Hepatic stellate cell (primary cell): Measurements from ENCODE around the gene LRRC9.
"Not testable (repeated sequence)": the region's sequence is repeated elsewhere in the genome, so short reads cannot be mapped to it uniquely, and the experiment has no call there.

Experiments
- DNase-seq: peaks from one replicate; pipeline ENCODE4 v3.0.0; 2011; ENCODE audit warnings: low spot score

Gene LRRC9

DNA sequence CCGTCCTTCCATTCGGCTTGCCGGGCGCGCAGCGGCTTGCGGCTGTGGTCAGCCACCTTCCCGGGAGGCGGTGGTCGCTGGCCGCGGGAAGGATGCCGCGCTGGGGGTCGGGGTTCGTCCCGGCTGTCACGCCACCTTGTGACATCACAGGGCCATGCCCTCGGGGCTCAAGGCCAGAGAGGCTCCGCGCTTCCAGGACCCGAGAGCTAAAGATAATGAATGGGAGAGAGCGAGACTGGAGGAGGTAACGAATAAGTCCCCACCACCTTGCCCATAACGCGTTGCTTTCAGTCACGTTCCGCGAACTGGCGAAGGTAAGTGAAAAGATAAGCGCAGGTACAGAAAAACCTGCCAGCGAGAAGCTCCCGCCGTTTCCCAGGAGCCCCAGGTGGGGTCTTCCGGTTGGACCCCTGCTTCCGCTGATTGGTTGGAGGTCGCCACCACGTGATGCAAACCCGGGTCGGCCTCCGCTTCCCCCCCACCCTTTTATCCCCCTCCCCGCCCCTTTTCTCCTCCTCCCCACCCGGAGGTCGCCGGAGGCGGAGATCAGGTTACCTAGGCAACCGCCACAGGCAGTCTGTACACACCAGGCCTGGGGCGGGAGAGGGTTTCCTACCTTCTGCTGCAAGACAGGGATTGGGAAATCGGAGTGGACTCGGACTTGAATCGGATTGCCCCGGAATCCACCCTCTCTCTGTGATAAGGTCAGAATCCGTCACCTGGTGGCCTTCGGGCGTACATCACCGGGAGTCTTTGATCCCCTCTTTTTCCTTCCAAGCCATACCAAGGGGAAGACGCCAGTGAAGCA lies at the start of gene LRRC9:
TSS of gene LRRC9 (plus strand) at position 575 of the 808 bp plus-strand sequence.
- peak; percentile 9 for DNase-seq

DNA sequence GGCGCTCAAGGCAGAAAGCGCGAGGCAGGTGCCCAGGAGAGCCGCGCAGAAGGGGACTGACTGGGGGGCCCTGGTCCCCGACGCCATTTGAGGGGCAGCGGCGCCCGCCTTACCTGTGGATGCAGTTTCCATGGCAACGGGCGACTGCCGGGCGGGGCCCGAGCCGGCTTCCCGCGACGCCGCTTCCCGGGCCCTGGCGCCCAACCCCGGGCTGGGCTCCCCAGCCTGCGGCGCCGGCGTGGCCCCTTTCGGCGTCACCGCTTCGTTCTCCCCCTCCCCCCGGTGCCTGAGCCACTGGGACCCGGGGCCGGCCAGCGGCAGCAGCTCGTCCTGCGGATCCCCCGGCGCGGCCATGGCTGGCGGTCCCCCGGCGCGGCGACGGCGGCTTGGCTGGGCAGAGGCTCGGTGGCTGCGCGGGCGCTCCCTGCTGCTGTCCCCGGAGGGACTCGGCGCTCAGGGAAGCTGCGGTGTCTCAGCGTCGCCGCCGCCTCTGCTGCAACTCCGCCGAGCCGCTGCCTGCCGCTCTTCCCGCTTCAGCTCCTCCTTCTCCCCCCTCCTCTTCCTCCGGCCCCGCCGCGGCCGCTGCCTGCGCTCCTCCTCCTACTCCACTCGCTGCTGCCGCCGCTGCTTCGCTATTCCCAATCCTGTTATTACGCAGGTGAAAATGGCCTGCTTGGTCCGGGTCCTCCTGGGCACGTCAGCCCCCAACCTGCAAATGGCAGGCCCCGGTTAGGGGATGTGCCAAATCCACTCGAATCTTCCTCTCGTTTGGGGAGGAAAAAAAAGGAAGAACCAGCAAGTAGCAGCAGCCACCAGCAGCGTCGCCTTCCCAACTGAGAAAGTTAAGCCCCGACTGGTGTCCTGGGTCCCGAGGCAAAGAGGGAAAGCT lies 49.4 kb upstream of the LRRC9 start, which contains the start of gene RTN1:
TSS of gene RTN1 (minus strand) at position 500 of the 889 bp plus-strand sequence. CDS start at position 354, 146 bp downstream.
- peak; percentile 67 for DNase-seq

DNA sequence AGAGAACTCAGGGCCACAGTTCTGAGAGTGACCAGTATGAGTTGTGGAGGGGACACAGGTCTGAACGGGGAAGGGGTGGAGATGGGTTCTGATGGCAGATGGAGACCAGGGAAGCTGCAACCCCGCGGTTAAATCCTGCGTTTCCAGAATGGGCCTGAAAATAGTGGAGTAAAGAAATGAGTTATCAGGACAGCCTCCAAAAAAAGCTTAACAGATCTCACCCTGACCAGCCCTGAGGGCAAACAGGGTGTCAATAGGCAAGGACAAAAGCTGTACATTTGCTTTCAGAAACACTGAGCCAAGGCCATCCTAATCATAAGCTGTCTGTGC lies 48.8 kb upstream of the LRRC9 start:
- DNase-seq = peak; percentile 12

DNA sequence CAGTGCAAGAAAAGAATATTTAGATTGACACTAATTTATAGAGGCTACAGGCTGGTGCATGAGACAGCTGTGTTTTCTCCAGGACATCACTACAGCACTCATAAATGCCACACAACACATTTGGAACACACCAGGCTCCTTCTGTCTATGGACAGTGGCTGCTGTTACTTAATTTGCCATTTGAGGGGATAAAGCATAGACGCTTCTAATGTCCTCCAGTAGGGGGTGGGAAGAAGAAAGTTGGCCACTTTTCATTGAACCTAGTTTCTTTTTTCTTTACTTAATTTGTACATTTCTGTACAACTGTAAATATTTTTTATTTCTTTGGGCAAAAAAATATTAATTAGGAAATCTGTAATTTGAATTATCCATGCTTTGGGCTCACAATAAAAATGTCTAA lies 37.0 kb upstream of the LRRC9 start:
- no peak for DNase-seq

DNA sequence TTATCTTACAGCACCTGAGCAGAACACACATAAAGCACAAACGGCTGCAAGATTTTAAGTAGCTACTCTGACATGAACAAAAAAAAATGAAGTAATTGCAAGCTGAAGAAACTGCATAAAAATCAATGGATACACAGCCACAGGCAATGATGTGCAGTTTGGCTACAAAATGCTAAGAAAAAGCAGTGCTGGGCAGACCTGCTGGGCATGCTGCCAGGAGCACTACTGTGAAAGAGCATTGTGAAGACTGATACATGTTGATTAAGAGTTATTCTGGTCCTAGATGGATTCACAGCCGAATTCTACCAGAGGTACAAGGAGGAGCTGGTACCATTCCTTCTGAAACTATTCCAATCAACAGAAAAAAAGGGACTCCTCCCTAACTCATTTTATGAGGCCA lies 29.3 kb upstream of the LRRC9 start:
- no peak for DNase-seq

DNA sequence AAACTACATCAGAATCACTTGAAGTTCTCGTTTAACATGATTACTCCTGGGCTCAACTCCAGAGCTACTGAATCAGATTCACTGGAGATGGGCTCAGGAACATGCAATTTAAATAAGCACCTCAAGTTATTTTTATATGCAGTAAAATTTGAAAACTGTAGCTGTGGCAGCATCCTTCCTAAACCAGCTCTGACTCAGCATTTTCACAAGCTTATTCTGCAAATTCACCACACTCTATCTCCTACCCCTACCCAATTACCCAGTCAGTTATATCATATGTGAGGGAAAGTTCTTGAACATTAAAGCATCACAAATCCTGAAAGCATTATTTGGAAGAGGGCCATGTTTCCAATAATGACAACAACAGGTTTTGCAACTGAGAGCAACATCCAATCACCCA lies 24.2 kb upstream of the LRRC9 start:
- no peak for DNase-seq

DNA sequence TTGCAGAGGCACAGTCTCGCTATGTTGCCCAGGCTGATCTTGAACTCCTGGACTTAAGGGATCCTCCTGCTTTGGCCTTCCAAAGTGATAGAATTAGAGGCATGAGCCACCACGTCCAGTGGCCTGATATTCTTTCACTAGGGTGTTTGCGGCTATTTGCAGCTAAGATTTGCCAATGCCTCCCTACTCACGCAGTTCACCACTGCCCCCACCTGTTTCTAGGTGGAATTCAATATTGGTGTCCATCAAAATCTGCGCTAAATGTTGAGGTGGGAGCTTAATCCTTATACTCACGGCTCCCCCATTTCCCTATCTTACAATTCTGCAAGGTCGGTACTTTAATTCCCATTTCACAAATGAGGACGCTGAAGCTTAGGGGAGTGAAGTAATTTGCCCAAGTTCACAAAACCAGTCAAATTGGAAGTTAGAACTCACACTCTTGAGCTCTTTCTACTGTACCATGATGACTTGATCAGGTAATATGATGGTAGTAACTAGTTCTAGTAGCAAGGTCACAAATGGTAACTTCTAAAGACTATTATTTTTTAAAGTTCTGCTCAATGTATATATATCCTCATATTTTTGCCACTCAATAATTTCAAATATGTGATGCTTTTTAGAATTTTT lies 22.1 kb upstream of the LRRC9 start:
- peak; percentile 31 for DNase-seq

DNA sequence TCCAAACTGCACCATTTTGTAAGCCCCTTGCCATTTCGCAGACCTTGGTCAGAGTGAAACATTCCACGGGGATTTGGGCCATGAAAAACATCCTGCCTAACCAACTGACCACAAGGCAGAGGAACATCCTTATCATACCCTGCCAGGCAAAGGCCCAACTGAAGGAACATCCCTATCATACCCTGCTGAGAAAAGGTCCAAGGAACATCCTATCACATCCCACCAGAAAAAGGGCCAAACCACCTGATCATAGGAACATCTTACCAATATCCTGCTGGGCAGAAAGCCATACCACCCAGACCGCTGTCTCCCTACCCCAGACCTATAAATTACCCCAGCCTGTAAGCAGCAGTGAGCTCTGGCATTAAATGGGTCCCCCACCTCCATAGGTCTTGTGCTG lies 19.4 kb upstream of the LRRC9 start:
- no peak for DNase-seq

DNA sequence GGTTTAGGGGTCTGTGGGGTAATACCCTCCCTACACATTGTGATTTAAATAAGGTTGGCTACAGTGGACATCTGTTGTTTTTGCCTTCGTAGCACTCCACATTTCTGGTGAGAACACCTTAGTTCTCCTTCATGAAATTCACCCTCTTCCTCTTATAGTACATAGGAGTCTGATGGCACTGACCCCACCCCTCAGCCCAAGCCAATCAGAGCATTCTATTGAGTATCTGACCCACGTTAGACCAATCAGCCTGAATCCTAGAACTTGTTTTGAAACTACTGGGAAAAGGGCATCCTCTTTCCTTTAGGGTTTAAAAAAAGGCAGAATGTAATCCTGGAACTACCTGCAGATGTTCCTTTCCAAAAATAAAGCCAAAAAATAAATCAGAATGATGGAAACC lies 15.8 kb upstream of the LRRC9 start:
- DNase-seq = no peak

DNA sequence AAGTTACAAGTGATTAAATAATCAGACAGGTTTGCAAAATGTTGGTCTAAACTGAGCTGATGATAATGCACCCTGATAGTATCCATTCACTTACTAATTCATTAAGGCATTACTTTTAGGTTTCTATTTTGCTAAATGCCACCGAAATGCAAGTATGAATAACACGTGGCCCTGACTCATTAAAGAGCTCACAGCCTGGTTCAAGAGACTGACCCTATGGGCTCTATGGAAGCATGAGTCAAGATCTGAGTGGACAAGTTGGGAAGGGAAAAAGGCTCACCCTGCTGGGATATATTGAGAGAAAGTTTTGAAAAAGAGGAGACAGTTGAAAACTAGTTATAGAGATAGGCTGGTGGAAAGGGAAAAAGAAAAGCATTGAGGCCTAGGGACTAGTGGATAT lies 14.8 kb upstream of the LRRC9 start:
- DNase-seq = peak; percentile 24

DNA sequence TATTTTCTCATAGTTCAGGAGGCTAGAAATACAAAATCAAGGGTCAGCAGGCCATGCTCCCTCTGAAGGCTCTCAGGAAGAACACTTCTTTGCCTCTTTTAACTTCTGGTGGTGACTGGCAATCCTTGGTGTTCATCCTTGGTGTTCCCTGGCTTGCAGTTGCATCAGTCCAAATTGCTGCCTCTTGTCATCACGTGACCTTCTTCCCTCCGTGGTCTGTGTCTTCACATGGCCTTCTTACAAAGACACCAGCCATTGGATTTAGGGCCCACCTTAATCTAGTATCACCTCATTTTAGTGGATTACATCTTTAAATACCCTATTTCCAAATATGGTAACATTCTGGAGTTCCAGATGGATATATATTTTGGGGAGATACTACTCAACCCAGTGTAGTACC lies 7.5 kb upstream of the LRRC9 start:
- no peak for DNase-seq

DNA sequence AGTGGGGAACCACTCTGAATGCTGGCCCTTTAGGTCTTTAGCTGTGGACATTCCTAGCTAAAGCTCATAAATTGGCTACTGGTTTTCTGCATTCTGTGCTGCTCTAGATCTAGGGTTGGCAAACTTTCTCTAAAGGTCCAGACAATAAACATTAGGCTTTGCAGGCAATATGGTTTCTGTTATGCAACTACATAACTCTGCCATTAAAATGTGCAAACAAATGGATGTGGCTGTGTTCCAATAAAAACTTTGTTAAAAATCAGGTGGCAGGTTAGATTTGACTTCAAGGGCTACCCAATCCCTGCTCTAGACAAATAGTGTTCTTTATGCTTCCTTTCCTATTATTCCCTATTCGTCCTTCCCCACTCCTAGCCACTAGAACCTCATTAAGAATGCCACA lies 6.8 kb upstream of the LRRC9 start:
- DNase-seq = no peak

DNA sequence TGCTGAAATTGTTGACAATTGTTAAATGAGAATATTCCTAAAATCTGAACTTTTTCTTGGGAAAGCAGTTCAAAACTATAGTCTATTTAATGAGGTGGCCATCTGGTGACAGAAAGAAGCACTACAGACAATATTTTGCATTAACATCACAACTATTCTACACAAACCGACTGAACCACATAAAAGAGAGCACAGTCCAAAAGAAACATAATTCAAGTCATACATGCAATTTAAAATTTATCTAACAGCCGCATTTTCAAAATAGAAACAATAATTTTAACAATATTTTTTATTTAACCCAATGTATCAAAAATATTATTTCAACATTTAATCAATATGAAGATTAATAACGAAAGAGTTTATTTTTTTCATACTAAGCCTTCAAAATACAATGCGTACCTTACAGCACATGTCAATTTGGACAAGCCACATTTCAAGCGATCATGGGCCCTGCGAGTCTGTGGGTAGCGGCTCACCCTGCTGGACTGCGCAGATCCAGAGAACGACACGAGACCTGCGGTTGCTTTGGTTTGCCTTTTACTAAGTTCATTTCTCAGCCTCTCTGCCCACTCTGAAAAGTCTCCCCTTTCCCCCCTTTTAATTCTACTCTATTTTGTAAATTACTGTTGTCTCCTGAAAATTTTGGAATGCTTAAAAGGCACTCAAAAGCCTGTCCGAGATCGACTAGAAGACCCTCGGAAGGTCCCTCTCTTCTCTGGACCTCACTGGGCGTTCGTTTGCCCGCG lies 947 bp upstream of the LRRC9 start:
- peak; percentile 45 for DNase-seq

DNA sequence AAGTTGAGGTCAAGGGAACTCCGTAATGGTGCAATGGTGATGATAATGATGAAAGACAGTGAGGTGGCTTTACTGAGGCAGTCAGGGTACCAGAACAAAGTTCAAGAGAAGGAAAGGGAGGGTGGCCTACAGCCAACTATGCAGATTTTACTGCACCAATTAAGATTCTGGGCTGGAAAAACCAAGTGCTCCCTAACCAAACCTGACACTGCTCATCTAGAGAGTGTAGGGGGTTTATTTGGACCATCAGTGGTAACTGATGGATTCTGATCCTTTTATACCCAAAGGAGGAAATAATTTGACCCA lies 387 bp downstream of the LRRC9 start:
- no peak for DNase-seq

DNA sequence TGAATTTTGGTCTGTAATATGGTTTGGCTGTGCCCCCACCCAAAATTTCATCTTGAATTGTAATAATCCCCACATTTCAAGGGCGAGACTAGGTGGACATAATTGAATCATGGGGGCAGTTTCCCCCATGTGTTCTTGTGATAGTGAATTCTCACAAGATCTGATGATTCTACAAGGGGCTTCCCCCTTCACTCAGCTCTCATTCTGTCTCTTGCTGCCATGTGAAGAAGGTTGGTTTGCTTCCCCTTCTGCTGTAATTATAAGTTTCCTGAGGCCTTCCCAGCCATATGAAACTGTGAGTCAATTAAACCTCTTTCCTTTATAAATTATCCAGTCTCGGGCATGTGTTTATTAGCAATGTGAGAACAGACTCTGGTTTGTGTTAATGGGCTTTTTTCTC lies 5.9 kb downstream of the LRRC9 start:
- no peak for DNase-seq

DNA sequence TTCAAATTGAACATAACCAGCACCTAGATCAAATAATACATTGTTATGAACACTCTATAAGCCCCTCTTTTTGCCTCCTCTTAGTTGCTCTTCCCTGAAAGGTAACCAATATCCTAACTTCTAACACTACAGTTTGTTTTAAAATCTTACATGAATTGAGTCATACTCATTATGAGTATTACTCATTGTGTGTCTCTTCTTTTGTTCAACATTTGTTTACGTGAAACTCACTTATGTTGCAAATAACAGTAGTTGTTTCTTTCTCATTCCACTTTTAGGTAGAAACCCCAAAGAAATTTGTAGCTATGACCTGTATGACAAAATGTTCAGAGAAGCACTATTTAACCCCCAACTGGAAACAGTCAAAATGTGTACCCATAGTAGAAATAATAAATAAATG lies 6.6 kb downstream of the LRRC9 start:
- no peak for DNase-seq

DNA sequence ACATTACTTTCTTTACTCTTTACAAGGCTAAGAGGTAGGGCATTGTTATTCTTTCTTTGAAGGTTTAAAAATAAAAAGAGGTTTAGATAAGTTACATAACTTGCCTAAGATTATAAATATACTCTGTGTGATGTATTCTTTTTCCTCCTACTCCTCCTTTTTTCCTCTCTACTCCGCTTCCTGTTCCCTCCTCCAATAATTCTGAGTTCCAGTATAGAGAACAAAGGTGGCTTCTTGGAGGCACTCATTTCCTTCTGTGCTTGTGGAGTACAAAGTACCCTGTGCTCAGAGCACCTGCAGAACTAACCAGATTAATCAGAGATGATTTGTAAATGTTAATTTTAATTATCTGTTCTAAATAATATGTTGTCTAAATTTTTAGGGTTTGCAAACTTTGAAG lies 11.3 kb downstream of the LRRC9 start:
- DNase-seq = no peak

DNA sequence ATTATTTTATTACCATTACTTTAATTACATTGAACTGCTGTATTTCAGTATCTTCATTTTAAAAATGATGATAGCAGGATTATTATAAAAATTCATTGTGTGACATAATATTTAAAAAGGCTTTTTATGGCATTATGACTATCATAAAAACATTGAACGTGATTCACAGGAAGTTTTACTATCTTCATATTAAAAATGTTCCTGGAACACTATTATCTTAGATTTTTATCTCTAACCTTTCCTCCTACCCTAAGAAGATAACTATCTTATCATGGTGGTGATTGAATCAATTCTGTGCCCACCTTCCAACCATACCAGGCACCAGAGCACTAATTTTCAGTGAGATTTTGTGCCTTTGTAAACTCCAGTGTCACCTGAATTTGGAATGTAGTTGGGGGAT lies 16.2 kb downstream of the LRRC9 start:
- DNase-seq = no peak

DNA sequence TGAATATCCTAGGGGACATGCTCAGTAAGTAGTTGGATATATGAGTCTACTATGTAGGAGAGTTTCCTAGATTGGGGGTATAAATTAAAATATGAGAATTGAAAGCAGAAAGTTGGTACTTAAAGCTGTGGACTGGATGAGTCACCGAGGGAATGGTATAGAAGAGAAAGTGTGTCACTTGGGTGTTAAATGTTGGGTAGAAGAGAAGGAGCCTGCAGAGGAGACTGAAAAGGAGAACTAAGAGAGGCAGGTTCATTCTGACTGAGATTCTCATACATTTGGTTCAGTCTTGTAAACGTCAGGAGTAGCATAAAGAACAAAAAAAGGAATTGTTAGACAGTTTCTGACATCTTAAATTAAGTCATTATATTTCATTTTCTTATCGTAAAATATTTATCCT lies 19.9 kb downstream of the LRRC9 start:
- DNase-seq = no peak

DNA sequence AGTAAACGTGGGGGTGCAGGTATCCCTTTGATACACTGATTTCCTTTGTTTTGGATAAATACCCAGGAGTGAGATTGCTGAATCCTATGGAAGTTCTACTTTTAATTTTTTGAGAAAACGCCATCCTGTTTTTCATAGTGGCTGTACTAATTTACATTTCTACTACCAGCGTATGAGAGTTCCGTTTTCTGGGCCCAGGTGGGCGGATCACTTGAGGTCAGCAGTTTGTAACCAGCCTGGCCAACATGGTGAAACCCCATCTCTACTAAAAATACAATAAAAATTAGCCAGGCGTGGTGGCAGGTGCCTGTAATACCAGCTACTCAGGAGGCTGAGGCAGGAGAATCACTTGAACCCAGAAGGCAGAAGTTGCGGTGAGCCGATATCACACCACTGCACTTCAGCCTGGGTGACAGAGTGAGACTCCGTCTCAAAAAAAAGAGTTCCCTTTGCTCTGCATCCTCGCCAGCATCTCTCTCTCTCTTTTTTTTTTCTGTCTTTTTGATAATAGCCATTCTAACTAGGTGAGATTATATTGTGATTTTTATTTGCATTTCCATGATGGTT lies 22.4 kb downstream of the LRRC9 start:
- not testable (repeated sequence) for DNase-seq

DNA sequence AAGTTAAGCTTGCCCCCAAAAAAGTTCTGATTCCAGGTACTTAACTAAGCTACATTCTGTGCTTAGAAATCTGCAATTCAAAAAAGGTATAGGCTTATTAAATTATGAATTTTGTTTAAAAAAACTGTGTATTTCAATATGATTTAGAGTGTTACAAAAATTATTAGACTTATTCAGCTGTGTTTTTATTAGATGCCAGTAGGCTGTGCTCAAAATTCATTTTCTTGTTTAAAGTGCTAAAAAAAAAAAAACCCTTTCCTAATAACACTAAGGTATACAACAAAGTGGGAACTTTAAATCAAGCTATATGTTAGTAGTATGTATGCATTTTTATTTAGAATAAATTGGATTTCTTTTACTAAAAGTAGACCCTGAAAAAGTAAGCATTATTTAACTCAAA lies 25.0 kb downstream of the LRRC9 start:
- DNase-seq = no peak

DNA sequence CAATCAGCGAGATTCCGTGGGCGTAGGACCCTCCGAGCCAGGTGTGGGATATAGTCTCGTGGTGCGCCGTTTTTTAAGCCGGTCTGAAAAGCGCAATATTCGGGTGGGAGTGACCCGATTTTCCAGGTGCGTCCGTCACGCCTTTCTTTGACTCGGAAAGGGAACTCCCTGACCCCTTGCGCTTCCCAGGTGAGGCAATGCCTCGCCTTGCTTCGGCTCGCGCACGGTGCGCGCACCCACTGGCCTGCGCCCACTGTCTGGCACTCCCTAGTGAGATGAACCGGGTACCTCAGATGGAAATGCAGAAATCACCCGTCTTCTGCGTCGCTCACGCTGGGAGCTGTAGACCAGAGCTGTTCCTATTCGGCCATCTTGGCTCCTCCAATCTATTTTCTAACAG lies 32.2 kb downstream of the LRRC9 start:
- DNase-seq = not testable (repeated sequence)
